HG02938 (cell line): ENCODE results near the gene MAP3K20.
"Not testable (repeated sequence)": the region's sequence is repeated elsewhere in the genome, so short reads cannot be mapped to it uniquely, and the experiment has no call there.

Experiments used
- ATAC-seq: cut with Tn5 transposase; IDR thresholded peaks from one replicate; pipeline ENCODE4 v1.9.1; 2021; ENCODE audit warnings: mild to moderate bottlenecking, moderate library complexity; ENCODE audit not compliant: unreplicated experiment

MAP3K20 gene

DNA sequence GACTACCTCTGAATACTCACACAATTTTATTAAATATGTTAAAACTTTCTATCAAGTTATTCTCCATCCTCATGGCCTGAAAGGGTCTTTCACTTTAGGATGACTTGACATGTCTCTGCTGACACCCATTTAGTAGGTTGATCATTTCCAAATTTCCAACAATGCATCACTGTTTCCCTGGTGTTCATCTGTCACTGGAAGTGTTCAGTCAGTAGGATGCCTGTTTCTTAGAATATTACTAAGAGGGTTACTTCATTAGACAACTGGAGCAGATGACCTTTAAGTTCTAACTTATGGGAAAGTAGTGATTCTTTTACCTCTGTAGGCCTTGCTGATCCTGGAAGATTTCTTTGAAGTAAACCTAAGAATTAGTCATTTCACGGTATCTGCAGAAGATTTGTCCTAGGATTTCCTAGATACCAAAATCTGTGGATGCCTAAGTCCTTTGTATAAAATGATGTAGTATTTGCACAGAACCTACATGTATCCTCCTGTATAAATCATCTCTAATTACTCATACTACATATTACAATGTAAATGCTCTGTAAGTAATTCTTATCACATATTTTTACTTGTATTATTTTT is 77.7 kb downstream of the MAP3K20 start:
- no peak for ATAC-seq

DNA sequence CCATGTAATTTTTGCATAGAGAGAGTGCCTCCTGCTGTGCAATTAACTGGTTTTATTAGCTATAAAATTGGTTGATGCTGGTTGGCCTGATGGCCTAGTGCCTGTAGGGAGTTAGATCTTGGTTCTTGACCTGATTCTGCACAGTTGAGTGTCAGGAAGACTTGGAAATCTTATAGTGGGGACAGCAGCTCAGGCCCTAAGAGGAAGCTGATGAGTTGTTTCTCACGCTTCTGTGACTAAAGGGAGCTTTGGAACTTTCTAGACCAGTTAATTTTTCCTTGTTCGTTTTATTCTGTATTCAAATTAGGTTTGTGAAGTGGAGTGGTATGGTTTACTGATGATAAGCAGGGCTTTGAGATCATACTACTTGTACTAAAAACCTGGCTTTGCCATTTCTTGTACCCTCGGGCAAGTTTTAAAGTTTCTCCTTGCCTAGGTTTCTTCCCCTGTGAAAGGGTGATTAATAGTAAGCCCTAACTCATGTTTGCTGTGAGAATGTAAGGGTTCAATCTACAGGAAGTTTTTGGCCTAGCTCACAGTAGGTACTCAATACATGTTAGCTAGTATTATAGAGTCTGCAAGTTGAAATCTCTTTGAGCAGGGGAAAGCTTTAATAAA is 82.1 kb downstream of the MAP3K20 start:
- no peak for ATAC-seq

DNA sequence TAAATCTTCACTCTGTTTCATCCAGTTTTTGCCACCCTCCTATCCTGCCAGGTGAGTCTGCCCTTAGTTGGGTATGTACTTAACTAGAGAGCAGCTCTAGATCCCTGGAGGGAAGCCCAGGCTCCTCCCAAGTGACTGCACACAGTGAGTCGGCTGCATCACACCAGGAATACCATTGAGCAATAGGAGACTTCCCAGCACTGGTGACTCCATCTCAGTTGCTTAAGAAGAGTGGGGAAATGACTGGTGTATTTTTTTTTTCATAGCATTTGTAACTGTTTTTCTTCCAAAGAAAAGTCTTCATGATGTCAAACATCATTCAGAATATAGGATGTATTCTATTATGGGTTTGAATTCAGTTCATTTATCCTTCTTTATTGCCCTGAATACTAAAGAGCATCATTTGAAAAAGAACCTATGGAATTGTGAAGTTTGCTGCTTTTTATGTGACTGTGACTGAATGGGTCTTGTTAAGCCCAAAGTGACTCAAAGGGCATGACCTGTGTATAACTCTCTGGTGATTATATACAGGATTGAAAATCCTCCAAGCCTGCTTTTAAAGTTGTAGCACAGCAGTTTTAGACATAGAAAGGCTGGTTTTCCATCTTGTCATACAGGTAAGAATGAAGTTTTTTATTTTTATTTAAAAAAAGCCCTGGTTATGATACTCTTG is 84.3 kb downstream of the MAP3K20 start:
- no peak for ATAC-seq

DNA sequence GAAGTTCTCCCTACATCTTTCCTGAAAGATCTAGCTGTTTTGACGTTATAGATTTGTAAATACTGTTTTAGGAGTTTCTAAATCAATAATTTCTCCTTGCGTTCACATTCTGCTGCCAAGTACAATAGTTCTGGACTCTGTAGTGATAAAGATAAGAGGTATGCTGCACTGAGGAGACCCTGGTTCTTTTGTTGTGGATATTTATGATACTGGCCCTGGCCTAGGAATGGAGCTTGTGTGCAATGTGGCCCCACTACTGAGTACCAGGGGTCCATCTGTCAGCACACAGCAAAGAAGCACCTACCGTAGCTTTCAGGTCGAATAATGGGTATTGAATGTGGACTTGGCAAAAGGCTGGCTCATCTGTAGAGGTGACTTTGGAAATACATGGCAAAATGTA is 85.0 kb downstream of the MAP3K20 start:
- ATAC-seq: no peak

DNA sequence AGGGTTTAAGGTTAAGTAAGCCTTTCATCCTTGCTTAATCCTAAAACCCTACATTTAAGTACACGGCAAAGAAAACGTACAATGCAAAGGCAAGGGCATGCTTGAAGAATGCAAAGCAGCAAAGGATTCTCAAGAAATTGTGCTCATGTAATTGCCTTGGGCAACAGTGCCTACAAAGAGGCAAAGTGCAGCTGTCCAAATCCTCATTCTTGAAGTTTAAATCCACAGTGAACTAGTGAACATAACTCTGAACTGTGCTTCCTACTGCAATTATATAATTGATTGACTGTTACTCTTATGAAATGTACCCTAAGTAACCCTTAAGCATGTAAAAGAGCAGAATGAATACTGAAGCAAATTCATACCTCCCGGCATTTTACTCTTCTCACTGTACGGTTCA is 85.4 kb downstream of the MAP3K20 start:
- no peak for ATAC-seq

DNA sequence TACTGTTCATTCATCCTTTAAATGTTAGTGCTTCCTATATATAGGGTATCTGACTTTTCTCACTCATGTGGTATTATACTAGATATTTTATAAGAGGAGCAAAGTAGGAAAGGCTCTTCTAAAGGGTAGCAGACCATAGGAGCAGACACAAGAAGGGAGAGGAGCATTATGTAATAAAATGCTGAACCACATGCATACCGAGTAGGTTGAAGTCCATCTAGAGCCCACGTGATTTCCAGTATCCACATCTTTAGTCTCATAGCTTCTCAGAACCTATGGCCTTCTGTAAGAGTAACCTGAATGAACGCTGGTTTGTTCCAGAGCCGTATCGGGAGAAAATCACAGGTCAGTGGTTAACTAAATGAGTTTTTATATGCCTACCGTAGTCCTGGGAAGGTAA is 85.9 kb downstream of the MAP3K20 start:
- ATAC-seq: no peak

DNA sequence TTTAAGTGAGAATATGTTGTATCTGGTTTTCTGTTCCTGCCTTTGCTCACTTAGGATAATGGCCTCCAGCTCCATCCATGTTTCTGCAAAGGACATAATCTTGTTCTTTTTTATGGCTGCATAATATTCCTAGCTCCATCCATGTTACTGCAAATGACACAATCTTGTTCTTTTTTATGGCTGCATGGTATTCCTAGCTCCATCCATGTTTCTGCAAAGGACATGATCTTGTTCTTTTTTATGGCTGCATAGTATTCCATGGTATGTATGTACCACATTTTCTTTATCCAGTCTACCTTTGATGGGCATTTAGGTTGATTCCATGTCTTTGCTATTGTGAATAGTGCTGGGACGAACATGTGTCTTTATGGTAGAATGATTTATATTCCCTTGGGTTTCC is 87.7 kb downstream of the MAP3K20 start:
- not testable (repeated sequence) for ATAC-seq

DNA sequence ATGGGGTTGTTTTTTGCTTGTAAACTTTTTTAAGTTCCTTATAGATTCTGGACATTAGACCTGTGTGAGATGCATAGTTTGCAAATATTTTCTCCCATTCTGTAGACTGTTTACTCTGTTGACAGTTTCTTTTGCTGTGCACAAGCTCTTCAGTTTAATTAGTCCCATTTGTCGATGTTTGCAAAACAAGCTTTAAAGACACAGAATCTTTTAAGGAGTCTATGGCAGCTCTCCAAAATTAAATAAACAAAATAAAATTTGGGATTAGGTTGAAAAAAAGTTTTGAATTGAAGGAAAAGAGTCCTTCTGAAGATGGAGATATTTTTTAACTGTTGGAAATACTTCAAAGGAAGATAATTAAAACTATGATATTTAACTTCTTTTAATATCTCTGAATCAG is 88.8 kb downstream of the MAP3K20 start:
- no peak for ATAC-seq

DNA sequence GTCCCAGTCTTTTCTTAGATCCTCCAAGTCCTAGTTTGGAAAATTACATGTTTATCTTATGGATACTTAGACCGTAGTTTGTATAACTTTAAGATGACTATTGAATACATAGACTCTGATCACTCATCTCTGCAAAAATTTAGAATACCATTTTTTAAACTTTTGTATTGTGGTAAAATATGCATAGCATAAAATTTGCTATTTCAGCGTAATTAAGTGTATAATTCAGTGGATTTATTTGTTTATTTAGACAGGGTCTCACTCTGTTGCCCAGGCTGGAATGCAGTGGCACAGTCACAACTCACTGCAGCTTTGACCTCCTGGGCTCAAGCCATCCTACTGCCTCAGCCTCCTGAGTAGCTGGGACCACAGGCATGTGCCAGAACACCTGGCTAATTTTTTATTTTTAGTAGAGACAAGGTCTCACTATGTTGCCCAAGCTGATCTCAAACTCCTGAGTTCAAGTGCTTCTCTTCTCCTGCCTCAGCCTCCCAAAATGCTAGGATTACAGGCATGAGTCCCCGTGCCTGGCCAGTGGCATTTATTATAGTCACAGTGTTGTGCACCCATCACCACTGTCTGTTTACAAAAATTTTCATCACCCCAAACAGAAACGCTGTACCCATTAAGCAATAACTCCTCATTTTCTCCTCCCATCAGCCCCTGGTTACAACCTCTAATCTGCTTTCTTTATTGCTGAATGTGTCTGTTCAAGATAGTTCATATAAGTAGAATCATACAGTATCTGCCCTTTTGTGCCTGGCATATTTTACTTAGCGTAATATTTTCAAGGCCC is 90.0 kb downstream of the MAP3K20 start:
- no peak for ATAC-seq

DNA sequence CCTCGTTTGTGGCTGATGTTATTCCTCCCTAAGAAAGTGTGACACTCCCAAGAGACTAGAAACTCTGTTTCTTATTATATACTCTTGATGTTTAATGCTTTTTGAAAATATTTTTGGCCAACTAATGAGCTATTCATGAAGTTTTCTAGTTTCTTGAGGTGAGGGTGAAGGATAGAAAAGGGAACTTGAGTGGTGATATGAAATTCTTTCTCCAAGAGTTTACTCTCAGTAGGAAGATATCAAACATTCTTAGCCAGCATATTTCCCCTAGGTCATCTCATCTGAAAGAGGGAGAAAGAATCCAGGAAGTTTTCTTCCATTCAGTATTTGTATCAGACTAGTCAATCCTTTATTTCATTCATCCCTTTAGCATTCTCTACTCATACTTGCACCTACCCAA is 95.7 kb downstream of the MAP3K20 start:
- no peak for ATAC-seq

DNA sequence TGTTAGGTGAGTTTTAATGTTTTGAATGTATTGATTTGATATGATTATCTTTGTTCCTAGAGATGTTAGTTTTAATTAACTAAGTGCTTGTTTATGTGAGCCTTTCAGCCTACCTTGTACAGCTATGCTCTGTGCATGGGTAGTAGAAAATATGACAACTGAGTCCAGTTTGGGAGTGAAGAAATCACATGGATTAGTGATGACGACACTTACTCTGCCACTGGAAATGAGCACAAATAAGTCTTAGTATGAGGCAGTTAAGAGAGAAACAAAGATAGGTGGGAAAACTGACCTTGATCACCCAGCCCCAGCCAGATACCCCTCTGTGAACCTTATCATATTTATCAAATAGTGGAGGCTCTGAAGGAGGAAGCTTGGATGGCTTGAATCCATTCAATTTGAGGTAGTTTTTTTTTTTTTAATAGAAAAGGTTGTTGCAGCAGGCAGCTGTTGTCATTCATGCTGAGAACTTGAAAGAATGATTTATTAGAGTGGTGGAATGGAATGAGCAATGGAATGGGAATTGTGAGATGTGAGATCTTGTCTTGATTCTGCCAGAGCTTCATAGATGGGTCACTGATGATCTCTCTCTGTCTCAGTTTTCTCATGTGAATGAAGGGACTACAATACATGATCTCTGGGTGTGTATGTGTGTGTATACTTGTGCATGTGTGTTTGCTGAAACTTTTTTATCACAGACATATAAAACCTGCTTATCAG is 96.4 kb downstream of the MAP3K20 start:
- no peak for ATAC-seq

DNA sequence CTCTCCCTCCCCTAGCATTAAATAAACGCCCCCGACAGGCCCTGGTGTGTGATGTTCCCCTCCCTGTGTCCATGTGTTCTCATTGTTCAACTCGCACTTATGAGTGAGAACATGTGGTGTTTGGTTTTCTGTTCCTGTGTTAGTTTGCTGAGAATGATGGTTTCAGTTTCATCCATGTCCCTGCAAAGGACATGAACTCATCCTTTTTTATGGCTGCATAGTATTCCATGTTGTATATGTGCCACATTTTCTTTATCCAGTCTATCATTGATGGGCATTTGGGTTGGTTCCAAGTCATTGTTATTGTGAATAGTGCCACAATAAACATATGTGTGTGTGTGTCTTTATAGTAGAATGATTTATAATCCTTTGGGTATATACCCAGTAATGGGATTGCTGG is 98.7 kb downstream of the MAP3K20 start:
- not testable (repeated sequence) for ATAC-seq

DNA sequence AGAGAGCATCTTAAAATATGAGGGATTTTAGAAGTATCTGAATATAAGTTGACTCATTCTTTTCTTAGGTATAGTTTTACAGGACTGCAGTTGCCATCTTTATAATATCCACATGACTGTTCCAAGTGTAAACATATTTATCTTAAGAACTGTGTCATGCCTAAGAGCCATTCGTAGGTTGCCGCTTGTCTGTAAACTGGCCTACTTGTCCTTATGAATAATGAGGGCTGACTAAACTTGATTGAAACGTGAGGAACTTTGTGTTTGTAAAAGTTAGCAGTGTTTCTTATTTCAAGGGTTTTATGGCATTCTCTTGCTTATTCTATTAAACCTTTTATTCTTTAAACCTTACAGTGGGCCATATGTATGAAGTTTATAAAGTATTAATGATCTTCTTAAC is 99.6 kb downstream of the MAP3K20 start:
- no peak for ATAC-seq

DNA sequence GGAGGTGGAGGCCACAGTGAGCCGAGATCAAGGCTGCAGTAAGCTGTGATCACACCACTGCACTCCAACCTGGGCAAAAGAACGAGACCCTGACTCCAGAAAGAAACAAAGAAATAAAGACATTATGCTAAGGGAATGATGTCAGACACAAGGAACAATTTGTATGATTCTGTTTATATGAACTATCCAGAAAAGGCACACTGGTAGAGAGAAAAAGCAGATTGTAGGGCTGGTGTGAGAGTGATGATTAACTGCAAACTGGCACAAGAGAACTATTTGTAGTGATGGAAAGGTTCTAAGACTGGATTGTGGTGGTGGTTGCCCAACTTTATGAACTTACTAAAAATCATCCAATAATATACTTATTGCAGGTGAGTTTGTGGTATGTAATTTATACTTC is 106.3 kb downstream of the MAP3K20 start:
- no peak for ATAC-seq

DNA sequence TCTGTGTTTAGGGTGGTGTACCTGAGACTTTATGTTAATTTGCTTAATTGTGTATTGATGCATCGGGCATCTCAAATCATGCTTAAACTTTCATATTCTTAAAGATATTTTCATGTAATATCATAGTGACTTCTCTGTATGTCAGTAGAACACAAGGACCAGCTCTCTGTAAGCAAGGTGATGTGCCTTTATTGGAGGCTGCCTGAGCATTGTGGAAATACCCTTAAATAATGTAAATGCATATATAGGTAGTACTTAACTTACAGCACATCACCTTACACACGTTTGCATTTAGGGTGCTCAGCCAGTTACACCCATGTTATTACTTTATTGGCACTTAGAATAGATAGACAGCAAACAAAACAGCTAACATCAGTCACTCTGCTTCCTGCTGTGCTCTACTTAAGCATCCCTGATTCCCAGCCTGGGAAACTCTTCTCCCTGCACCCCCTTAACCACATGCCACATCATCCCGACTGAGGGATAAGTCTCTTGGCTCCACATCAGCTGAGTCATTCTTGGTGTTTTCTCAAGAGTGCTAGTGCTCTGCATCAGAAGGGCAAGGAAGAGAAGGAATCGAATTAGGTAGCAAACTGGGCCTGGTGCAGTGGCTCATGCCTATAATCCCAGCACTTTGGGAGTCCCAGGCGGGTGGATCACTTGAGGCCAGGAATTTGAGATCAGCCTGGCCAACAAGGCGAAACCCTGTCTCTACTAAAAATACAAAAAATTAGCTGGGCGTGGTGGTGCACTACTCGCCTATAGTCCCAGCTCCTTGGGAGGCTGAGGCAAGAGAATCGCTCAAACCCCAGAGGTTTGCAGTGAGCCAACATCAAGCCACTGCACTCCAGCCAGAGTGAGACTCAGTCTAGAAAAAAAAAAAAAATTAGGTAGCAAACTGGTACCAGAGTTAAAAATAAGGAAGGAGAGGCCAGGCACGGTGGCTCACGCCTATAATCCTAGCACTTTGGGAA is 108.7 kb downstream of the MAP3K20 start:
- no peak for ATAC-seq

DNA sequence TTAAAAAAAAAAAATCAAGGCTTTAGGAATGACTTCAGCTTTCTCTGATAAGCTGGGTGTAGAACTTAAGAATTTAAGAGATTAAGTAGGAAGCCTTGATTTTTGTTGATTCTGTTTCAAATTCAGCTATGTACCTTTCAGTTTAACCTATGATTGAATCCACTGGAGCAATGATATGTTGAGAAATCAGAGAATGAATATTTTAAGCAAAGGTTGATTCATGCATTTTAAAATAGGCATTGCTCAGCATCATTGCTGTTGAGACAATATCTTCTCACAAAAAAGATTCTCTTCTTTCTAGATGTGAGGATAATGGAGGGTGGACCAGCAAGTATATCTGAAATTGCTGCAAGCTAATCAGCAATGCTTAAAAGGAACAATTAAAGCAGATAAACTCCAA is 109.8 kb downstream of the MAP3K20 start:
- ATAC-seq: no peak

DNA sequence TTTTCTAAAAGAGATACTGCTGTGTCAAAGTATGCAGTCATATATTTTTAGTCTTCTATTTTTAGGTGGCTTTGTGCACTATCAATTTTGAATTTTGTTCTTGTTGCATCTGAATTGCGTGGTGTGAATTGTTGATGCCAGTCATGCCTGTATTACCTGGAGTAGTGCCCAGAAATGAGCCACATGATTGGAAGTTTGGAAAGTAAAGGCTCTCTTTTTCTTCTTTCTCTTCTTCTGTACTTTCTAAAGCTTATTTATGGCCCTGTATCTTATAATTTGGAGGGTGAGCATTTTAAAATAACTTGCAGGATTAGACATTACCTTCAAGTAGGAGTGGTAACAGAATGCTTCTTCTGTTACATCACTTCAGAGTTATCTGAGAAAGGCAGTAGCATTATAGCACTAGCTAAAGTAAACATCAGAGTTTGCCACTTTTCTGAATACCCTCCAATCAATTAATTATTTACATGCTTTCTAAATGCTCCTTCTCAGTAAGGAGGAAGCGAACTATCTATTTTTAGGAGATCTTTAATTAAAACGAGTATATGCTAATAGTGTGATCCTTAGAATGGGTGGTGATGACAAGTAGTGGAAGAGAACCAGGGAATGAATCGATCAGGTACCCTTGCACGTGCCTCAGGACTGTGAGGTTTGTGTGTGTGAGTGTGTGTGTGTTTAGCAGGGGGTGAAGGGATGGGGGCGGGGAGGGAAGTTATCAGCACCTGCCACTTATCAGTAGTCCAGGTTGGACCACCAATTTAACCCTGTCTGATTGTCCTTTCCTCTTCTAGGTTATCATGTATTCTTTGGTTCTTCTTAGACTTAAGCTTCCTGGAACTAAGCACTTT is 112.5 kb downstream of the MAP3K20 start:
- ATAC-seq: no peak

DNA sequence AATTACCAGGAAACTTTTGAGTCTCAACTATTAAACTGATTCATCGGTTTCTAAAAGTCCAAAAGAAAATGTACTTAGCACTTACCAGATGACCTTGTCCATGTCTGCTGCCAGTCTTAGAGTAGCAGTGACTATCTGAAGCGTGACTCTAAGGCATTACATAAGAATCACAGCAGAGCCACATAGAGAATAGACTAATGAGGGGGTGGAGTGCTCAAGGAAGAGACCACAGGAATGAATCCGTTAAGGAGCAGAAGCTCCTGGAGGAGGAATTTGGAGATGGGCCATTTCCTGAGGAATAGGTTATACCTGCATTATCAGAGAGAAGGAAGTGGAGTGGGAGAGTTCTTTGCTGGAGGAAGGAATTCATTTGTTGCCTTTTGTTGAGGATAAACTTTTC is 116.0 kb downstream of the MAP3K20 start:
- no peak for ATAC-seq

DNA sequence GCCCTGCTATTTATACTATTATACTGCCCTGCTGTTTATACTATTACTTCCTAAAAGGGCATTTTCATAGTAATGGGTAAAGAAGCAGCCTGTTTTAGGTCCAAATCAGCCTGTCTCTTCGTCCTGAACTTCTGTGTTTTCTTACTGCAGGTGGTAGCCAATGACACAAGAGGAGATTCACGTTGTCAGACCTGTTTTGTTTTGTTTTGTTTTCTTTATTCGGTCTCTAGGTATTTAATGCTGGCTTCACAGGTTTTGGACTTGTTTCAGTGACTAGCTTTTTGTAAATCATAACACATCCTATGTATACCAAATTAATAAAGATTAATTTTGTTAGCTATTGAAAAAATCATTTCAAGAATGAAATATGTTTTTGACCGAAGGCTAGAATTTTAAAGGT is 116.4 kb downstream of the MAP3K20 start:
- ATAC-seq: no peak
